RPMI8226 (cell line): ENCODE data around the gene ACTA1.
"Not testable (repeated sequence)": the region's sequence is repeated elsewhere in the genome, so short reads cannot be mapped to it uniquely, and the experiment has no call there.

Experiments used
- DNase-seq: peaks from one replicate; pipeline ENCODE4 v3.0.0-alpha.2; 2015

ACTA1 gene

DNA sequence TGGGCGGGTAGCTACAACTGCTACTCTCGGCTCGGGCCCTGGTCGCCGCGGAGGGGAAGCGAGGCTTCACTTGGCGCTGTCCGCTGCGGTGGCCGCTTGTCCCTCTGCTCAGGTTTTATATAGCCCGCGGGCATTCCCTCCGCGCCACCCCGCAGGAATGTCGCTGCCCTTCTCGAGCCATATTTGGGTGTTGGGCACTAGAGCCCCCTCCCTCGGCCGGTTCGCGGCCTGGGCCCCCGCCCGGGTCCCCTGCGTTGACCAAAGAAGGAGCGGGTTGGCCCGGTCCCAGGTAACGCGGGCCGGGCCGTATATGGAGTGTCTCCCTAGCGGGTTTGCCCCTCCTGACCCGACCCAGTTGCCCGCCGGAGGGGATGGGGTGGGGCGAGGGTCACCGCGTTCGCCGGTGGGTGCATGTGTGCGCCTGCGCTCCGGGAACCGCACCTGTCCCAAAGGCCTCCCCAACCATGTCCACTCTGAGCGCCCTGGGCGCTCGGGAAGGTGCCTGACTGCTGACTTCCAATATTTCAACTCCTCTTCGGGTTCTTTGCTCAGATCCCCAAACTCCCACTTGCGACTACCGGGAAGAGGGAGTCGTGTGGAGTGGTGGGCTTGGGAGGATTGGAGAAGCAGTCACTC is at the start of gene ACTA1:
Gene ACTA1, minus strand, starts transcription at position 90 of the 636 bp plus-strand sequence. CDS start 979 bp downstream, outside the sequence.
- no peak for DNase-seq

DNA sequence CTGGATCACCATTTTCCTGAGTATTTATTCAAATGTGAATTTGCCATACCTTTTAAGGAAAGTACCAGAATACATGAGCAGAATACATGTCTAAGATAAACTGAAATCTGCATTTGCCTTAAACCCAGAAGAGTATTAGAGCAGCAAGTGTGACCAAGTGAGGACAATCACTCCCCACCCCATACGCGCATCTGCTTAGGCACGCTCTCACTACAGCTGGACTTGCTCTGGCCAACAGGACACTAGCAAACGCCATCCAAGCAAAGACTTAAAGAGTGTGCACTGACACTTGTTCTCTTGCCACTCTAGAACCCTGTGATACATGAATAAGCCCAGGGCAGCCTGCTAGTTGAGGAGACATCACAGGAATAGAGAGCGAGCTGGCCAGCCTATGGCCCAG is 48.6 kb upstream of the ACTA1 start:
- DNase-seq: no peak

DNA sequence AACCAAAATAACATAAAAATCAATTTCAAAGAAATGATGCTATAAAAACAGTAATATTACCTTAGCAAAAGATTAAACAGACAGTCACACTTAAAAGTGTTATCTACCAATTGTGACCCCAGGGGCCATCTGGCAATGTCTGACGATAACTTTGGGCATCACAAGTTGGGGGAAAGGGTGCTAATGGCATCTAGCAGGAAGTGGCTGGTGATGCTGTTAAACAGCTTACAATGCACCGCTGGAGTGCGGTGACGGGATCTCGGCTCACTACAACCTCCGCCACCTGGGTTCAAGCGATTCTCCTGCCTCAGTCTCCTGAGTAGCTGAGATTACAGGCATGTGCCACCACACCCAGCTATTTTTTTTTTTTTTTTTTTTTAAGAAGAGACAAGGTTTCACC is 46.6 kb upstream of the ACTA1 start:
- DNase-seq: no peak

DNA sequence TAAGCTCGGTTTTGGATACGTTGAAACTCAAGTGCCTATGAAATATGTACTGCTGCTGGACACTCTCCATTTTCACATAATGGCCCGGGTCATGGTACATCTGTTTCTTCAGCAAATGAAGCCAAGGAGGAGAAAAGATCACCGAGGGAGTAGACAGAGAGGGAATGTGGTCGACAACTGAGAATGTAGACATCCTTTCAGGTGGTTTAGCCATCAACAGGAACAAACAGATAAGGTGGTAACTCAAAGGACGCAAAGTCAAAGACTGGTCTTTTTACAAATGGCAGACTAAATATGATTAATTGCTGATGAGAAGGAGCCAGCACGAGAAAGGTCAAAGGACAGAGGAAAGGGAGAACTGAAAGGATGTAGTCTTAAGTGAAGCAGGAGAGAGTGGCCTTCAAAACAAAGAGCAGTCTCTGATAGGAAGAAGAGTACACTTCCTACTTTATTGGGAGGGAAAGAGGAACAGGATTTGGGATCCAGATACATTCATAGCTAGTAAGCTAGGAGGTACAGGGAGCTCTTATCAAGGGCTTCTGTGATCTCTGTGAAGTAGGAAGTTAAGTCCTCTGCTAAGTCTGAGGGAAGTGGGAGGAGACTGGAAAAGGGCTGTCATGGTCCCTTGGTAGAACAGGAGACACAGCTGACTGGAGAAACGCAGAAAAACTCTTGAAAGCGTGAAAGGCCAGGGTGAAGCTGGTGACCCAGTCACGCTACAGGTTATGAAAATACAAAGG is 45.9 kb upstream of the ACTA1 start:
- no peak for DNase-seq

DNA sequence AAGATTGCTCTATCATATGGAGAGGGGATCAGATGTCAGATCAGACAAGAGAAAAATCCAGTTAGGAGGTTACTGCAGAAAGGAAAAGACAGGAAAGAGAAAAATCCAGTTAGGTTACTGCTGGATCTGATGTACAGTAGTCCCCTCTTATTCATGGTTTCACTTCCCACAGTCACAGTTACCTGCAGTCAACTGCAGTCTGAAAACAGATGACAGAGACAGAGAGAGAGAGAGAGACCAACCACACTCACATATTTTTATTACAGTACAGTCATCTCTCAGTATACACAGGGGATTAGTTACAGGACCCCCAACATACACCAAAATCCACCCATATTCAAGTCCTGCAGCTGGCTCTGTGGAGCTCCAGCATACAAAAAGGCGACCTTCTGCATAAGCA is 45.0 kb upstream of the ACTA1 start:
- peak; percentile 6 for DNase-seq

DNA sequence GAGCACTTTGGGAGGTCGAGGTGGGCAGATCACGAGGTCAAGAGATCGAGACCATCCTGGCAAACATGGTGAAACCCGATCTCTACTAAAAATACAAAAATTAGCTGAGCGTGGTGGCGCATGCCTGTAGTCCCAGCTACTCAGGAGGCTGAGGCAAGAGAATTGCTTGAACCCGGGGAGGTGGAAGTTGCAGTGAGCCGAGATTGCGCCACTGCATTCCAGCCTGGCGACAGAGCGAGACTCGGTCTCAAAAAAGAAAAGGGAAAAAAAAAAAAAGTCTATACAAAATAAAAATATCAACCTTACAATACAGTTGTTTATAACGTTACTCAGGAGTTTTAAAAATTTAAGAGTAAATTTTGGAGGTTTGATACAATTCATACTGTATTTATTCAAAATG is 42.0 kb upstream of the ACTA1 start:
- DNase-seq: not testable (repeated sequence)

DNA sequence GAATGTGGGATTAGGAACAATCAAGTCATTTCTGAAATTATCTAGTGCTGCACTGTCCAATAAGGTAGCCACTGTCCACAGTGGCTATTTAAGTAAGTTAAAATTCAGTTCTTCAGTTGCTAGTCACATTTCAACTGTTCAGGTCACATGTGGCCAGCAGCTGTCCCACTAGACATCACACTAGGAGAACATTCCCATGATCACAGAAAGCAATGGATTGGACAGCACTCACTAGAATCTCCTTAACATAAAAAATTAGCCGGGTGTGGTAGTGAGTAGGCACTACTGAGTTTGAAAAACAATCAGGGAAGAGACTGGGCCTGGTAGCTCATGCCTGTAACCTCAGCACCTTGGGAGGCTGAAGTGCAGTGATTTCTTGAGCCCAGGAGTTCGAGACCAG is 40.6 kb upstream of the ACTA1 start:
- DNase-seq: no peak

DNA sequence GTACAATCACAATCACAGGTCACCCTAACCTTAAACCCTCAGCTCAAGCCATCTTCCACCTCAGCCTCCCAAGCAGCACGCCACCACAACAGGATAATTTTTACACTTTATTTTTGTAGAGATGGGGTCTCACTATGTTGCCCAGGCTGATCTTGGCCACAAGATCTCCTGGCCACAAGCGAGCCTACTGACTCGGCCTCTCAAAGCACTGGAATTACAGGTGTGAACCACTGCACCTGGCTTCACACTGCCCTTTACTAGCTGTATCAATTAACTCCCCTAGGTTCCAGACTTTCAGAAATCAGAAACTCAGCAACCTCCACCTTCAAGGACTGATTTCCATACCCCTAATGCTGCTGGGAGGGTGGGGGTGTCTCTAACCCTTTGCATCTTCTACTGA is 37.3 kb upstream of the ACTA1 start:
- no peak for DNase-seq

DNA sequence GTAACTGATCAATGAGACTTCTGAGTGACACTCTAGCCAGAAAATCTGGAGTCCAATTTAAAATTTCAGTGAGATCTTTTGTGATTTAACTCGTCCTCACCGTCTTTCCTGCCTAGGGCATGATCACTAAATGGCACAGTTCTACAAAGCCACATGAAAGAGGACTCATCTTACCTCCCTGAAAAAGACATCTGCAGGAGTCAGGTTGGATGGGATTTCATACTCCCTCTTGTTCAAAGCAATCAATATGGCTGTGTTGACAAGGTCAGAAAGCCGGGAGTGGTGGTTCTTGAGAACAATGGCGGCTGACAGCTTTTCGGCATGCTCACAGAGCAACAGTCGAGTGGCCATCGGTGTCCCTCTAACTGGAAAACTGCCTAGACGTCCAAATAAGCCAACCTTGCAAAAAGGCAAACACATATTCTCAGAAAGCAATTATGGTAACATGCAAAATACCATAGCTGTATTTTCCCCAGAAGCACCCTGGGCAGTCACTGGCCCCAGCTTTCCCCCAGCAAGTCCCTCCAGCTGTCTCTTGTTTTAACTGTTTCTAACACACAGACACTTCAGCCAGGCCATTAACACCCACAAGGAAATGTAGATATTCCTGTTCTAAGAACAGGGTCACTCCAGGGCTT is 36.6 kb upstream of the ACTA1 start:
- no peak for DNase-seq

DNA sequence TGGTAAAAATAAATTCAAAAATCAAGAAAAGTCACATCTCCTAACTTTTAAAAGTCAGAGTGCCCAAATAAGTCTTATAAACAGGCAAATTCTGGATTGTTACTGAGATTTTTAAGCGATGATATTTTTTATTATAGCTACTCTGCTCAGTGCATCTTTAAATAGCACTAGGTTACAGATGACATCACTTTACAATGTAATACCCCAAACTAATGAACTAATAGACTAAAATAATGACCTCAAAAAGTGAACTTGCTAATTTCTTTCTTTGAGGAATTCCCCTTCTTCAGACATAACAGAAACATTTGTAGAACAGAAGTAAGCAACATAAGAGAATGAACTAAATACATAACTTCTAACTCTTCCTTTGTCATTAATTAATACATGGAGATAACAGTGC is 33.0 kb upstream of the ACTA1 start:
- DNase-seq: no peak

DNA sequence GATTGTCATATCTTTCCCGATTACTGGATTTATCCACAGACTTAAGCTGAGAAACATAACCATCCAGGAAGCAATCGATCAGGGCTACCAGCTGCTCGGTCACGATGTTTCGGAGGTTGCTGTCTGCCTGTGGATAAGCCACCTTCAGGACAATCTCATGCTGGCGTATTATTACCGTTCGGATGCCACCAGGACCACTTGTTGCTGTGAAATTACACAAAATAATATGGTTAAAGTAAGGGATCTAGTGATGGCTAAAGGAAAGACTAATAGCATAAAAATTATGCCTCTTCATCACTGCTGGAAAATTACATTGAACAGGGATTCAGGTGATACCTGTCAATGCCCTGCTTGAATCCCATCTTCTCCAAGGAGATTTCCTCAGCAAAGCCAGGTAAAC is 30.8 kb upstream of the ACTA1 start:
- DNase-seq: no peak

DNA sequence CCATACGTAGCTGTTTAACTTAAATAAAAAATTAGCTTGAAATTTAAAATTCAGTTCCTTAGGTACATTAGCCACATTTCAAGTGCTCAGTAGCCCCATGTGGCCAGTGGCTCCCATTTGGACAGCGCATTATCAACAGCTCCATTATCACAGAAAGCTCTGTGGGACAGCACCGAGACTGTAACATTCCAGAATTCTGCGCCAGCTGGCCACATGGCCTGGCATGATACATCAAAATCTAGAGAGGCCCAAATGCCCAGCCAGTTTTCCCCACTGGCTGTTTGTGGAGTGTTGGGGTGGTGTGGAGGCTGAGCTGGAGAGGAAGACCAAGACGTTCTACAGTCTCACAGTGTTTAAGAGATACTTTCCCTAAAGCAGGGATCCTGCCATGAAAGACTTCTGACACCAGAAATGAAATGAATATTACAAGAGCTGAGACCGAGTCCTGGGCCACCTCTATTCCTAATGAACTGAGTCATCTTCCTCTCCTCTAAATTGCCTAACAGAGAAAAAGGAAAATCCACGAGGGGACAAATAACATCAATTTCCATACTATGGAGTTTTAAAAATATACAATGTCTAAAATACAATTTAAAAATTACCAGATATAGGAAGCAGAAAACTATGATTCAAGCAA is 27.3 kb upstream of the ACTA1 start:
- DNase-seq: no peak

DNA sequence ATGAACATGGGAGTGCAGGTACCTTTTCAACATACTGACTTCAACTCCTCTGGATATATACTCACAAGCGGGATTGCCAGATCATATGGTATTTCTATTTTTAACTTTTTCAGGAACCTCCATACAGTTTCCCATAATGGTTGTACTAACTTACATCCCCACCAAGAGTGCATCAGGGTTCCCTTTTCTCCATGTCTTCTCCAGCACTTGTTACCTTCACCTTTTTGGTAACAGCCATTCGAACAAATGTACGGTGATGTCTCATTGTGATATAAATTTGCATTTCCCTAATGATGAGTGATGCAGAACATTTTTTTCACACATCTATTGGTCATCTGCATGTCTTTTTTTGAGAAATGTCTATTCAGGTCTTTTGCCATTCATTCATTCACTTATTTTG is 25.9 kb upstream of the ACTA1 start:
- no peak for DNase-seq

DNA sequence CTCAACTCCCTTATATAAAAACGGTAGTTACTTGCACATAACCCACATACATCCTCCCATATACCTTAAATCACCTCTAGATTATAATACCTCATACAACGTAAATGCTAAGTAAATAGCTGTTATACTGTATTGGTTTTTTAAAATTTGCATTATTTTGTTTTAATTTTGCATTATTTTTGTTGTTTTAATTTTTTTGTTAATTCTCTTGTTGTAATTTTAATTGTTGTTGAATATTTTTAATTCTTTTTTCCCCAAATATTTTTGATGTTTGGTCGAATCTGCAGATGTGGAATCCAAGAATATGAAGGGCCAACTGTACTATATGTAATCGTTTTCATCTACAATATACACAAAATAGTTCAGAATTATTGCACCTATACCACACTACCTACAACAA is 23.5 kb upstream of the ACTA1 start:
- no peak for DNase-seq

DNA sequence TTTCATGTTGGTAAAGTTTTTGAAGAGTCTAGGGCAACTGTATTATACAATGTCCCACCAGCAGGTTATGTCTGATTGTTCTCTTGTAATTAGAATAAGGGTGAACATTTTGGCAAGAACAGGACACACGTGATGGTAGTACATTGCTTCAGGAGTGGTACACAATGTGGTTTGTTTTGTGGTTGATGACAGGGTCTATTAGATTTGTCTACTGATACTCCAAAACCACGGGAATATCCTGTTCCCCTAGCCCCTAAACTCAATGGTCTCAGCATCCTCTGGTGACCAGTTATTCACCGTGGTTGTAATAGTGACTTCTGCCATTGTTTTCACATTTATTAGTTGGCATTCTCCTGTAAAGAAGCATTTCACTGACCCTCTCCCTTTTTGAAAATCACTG is 22.1 kb upstream of the ACTA1 start:
- no peak for DNase-seq

DNA sequence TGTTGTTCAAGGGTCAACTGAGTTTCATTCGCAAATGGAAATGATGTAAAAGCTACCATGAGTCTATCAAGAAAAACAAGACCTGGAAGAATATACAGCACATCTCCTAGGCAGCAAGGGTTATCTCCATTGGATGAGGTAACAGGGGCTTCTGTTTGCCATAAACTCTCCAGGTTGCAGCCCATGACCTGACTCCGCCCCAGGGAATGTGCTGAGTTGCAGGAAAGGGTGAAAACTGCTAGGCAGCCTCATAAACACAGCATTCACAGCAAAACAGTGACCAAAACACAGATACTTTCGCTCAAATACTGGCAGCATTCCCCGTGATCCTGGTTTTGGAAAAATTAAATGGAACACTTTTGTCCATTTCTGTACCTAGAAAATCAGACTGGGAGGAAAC is 20.2 kb upstream of the ACTA1 start:
- no peak for DNase-seq

DNA sequence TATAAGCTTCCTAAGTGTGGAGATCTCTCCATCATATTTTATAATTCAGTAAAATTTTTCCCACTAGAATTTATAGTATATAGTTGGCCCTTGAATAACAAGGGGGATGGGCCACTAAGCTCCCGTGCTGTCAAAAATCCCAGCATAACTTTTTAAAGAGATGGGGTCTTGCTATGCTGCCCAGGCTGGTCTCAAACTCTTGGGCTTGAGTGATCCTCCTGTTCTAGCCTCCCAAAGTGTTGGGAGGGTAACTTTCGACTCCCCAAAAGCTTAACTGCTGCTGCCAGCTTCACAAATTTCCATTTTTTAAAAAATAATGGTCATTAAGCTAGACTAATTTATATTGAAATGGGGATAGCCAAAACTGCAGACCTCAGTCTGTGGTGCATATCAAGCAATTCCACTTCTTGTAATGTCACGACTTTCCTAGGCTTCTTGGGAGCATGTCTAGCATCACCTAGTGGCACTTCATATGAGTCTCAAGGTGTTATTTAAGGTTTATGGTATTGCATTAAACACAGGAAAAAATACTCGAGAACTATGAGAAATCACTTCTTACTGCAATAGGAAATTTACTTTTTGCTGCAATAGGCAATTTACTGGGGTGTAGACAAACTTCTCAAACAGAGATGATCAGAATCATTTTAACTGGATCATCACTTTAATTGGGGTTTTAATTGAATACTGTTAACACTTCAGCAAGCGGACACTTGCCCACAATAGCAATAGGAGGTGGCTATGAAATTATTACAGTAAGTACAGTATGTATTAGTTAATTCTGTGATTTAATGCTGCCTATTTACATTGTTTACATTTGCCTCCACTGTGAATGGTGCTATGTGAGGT is 19.3 kb upstream of the ACTA1 start:
- no peak for DNase-seq

DNA sequence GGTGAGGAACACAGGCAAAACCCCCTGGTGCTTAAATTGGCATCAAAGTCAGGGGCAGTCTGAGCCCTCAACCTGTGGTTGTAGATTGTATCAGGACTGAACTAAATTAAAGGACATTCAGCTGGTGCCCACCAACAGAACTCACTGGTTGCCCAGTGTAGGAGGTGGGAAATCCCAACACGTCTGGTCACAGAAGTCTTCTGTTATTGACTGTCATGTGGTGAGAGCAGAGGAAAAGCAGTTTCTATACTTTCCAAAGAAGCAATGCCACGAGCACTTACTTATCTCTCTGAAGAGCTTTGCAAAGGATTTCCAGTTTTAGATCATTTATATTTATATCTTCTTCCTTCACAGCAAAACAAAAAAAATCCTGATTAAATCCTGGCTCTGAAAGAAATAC is 15.0 kb upstream of the ACTA1 start:
- no peak for DNase-seq

DNA sequence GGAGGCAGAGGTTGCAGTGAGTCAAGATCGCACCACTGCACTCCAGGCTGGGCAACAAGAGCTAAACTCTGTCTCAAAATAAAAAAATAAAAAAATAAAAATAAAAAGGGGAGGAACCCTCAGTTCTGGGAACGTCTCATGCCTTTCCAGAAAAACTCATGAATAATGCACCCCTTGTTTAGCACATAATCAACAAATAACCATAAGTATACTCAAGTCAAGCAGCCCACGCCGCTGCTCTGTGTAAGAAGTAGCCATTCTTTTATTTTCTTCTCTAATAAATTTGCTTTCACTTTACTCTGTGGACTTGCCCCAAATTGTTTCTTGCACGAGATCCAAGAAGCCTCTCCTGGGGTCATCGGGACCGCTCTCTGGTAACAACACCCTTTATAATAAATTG is 14.5 kb upstream of the ACTA1 start:
- no peak for DNase-seq

DNA sequence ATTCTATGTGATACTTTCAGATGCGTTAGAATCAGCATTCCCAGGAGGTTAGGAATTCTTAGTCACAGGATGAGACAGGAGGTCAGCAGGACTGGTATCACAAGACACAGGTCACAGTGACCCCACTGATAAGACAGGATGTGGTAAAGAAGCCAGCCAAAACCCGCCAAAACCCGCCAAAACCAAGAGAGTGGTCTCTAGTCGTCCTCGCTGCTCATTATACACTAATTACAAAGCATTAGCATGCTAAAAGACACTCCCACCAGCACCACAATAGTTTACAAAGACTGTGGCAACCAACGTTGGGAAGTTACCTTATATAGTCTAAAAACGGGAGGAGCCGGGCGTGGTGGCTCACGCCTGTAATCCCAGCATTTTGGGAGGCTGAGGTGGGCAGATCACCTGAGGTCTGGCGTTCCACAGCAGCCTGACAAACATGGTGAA is 13.9 kb upstream of the ACTA1 start:
- DNase-seq: no peak

DNA sequence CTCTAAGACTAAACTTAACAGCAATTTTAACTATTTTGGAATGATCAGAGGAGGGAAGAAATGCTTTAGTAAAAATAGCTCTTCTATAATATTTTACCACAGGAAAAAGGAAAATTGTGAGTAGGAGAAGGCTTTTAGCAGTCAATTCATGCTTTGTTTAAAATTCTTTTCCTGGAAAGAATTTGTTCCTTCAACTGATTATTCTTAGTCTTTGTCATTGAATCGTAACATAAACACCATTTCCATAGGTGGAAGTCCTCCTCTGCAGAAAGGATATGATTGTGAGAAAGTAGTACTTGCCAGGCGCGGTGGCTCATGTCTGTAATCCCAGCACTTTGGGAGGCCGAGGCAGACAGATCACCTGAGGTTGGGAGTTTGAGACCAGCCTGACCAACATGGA is 11.9 kb upstream of the ACTA1 start:
- DNase-seq: no peak

DNA sequence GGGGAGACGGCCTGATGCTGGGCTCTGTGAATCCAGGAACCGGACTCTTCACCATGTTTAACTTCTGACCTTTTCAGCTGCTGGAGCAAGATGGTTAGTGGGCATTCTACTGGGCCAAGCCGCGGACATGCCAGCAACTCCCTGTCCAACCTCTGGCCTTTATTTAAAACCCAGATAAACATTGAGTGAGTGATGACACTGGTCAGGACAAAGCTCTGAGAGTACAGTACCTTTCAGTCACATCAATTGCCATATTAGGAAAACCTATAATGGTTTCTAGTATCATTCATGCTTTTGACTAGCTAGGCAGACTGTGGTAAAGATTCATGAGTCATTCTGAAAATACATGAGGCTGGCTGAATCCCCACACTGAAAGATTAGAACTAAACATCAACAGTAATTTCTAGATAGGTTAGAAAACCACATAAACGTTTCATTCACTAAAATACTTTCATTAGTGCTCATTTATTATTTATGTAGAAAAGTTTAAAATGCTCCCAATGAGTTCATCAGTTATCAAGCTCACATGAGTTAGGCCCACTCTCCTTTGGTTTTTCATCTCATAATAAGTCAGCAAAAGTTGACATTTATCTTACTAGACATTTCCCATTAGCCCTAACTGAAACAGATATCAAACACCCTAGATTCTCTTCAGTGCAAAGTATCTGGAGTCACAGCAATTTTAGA is 7.1 kb upstream of the ACTA1 start:
- DNase-seq: no peak
